Hematopoietic multipotent progenitor cell treated with erythropoietin and hydrocortisone succinate and interleukin-3 and kit ligand, for 6 days (in vitro differentiated cells): ENCODE data around the gene ACAA1.
"Not testable (repeated sequence)": the region's sequence is repeated elsewhere in the genome, so short reads cannot be mapped to it uniquely, and the experiment has no call there.

Experiments
- DNase-seq: peaks from one replicate; pipeline ENCODE4 v3.0.0-alpha.2; 2015

Gene ACAA1

GRCh38 chr3:38098376-38098723, 38.6 kb downstream of the ACAA1 start:
- DNase-seq: no peak

- no peak for DNase-seq
These were observed 39.2 kb downstream of the ACAA1 start for GRCh38 chr3:38097446-38098375.

GRCh38 chr3:38095669-38096483, 41.1 kb downstream of the ACAA1 start:
- no peak for DNase-seq

GRCh38 chr3:38094999-38095398, 41.9 kb downstream of the ACAA1 start:
- no peak for DNase-seq

GRCh38 chr3:38090453-38090852, 46.5 kb downstream of the ACAA1 start:
- no peak for DNase-seq

GRCh38 chr3:38089163-38089562, 47.8 kb downstream of the ACAA1 start:
- no peak for DNase-seq

- DNase-seq: no peak
These were observed 48.5 kb downstream of the ACAA1 start for GRCh38 chr3:38088126-38089078.

- not testable (repeated sequence) for DNase-seq
These were observed 49.6 kb downstream of the ACAA1 start for GRCh38 chr3:38087278-38087677.

- DNase-seq: no peak
These were observed 50.4 kb downstream of the ACAA1 start for GRCh38 chr3:38086496-38086895.

GRCh38 chr3:38085943-38086324, 51.0 kb downstream of the ACAA1 start:
- no peak for DNase-seq

GRCh38 chr3:38085311-38085942, 51.5 kb downstream of the ACAA1 start:
- DNase-seq: no peak

GRCh38 chr3:38084334-38085310, 52.3 kb downstream of the ACAA1 start:
- DNase-seq: peak; percentile 83

- peak; percentile 28 for DNase-seq
These were observed 53.0 kb downstream of the ACAA1 start for GRCh38 chr3:38083871-38084333.

- DNase-seq: not testable (repeated sequence)
These were observed 53.7 kb downstream of the ACAA1 start for GRCh38 chr3:38083254-38083653.

GRCh38 chr3:38082296-38082695, 54.6 kb downstream of the ACAA1 start:
- DNase-seq: not testable (repeated sequence)

- not testable (repeated sequence) for DNase-seq
These were observed 59.9 kb downstream of the ACAA1 start for GRCh38 chr3:38077073-38077472.
